Measurements from ENCODE around the gene SLCO2B1.

Gene SLCO2B1

GRCh38 chr11:75140269-75141138 lies 10.4 kb upstream of the SLCO2B1 start:
- no peak for TF ChIP-seq GATA2 (IDR thresholded peaks at IDR 0.05; ENCODE audit: low read depth, low read length)
- TF ChIP-seq GATA3 (IDR thresholded peaks at IDR 0.05; ENCODE audit: low read depth, low read length) = no peak

DNA sequence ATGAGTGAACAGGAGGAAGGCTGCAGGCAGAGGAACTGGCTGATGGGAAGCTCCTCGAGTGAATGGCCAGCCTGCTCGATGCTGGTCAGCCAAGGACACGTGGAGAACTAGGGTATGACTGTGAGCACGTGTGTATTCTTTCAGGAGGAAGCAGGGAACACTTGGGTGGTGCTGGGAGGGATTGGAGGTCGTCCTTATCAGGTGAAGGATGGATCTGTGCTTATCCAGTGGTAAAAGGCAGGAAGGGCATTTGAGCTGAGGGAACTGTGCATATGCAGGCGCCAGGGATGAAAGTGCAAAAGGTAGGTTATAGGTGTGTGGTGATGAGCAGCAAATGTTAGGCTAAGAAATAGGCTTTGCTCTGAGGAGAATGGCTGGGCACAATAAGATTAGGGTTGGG lies 9.7 kb upstream of the SLCO2B1 start:
- TF ChIP-seq GATA3 (IDR thresholded peaks at IDR 0.05; ENCODE audit: low read depth, low read length) (no peak), GATA2 (IDR thresholded peaks at IDR 0.05; ENCODE audit: low read depth, low read length) (no peak)

DNA sequence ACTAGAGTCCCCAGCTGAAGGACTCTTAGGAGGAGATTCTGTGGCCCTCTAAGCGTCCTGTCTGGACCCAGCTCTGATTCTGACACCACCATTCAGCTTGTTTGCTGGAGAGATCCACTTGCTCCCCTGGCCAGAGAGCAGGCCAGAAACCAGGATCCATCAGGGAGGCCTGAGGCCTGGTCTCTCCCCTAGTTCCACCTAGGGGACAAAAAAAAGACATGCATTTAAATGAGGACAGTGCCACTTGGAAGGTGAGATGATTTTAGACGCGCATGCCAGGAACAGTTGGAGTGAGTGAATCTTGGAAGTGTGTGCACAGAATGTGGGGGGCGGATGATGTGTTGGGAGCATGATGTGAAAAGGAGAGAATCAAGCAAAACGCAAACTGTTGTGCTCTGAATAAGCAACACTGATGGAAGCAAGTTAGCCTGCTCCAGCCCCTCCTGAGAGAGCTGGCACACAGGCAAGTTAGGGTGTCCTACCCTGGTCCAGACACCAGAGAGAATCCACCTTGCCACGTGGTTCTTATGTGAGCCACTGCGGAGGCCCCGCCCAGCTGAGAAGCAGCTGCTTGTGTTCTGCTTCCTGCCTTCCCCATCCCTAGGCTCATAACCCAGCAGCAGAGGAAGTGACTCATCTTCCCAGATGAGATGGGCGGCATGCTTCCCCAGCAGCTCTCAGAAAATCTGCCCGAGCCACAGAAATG lies 8.0 kb upstream of the SLCO2B1 start:
- TF ChIP-seq GATA3 (IDR thresholded peaks at IDR 0.05; ENCODE audit: low read depth, low read length) (no peak), GATA2 (IDR thresholded peaks at IDR 0.05; ENCODE audit: low read depth, low read length) (no peak)

DNA sequence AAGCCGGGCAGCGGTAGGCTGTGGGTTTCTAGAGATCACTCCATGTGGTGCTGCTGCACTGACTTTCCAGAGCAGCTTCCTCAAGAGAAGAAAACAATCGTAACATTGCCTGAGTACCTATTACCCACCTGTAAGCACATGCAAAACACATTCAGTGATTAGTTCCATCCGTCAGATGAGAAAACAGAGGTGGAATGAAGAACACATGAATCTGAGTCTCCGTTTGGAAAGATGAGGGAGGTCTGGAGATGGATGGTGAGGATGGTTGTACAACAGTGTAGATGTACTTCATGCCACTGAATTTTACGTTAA lies 7.5 kb upstream of the SLCO2B1 start:
- TF ChIP-seq GATA2 (IDR thresholded peaks at IDR 0.05; ENCODE audit: low read depth, low read length) = no peak
- TF ChIP-seq GATA3 (IDR thresholded peaks at IDR 0.05; ENCODE audit: low read depth, low read length) = no peak

DNA sequence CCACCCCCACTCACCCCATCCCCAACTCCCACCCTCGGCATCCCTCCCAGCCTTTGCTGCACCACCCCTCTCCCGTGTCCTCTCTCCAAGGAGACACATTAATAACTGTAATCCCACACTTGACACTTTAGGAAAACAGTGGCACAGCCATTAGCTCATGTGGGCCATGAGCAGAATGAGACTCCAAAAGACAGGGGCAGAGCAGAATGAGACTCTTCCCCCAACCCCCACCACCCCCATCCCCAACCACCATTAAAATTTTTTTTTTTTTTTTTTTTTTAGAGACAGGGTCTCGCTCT lies 6.2 kb upstream of the SLCO2B1 start:
- no peak for TF ChIP-seq GATA2 (IDR thresholded peaks at IDR 0.05; ENCODE audit: low read depth, low read length)
- TF ChIP-seq GATA3 (IDR thresholded peaks at IDR 0.05; ENCODE audit: low read depth, low read length) = no peak

DNA sequence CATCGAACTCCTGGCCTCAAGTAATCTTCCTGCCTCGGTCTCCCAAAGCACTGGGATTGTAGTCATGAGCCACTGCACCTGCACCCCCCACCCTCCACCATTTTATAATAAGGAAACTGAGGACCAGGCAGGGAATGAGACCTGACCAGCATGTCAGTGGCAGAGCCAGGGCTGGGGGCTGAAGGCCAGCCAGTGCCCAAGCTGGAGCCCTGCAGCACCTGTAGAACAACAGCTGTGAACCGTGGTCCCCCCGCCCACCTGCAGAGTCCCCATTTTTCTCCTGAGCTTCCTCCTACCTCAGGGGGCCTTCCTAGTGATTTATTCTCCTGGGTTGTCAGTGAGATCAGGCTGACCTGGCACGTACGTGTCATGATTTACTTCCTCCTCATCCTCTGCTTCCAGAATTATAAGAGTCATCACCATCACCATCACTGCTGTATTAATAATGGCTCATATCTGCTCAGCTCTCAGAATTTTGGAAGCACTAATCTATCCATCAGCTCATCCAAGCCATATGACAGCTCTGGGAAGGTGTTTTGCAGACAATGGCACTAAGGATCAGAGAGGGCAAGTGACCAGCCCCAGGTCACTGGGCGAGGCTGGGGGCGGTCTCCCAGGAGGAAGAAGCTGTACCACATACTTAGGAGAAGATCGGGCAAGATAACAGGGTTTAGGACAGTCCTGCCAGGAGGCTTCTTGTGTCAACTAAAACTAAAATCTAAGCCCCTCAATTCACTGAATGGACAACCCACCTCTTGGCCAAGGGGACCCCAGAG lies 5.5 kb upstream of the SLCO2B1 start:
- no peak for TF ChIP-seq GATA3 (IDR thresholded peaks at IDR 0.05; ENCODE audit: low read depth, low read length)
- no peak for TF ChIP-seq GATA2 (IDR thresholded peaks at IDR 0.05; ENCODE audit: low read depth, low read length)

DNA sequence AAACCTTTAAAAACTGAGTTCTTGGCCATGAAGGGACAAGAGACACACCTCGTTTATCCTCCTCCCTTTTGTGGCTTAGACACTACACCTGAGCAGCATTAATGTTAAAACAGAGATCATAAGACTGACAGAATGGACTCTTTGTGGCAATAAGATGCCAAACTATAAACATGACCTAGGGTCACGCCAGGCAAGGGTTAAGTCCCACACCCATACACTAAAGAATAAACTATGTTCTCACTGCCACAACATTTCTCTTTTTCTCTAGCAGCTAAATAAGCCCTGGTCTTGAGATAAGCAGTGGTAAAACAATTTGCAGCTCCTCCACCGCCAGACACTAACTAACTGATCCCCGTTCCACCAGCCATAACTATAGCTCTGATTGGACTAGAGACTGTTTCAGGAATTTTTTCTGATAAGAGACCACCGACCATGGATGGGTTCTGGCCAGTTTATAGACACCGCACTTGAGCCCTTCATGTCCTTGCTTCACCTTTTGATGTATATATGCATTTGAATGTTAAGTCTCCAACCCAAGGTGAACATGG lies 4.9 kb upstream of the SLCO2B1 start:
- TF ChIP-seq GATA3 (IDR thresholded peaks at IDR 0.05; ENCODE audit: low read depth, low read length) = no peak
- no peak for TF ChIP-seq GATA2 (IDR thresholded peaks at IDR 0.05; ENCODE audit: low read depth, low read length)

- TF ChIP-seq GATA2 (IDR thresholded peaks at IDR 0.05; ENCODE audit: low read depth, low read length) (no peak), GATA3 (IDR thresholded peaks at IDR 0.05; ENCODE audit: low read depth, low read length) (no peak)
Observed at GRCh38 chr11:75146711-75147110, 4.2 kb upstream of the SLCO2B1 start.

DNA sequence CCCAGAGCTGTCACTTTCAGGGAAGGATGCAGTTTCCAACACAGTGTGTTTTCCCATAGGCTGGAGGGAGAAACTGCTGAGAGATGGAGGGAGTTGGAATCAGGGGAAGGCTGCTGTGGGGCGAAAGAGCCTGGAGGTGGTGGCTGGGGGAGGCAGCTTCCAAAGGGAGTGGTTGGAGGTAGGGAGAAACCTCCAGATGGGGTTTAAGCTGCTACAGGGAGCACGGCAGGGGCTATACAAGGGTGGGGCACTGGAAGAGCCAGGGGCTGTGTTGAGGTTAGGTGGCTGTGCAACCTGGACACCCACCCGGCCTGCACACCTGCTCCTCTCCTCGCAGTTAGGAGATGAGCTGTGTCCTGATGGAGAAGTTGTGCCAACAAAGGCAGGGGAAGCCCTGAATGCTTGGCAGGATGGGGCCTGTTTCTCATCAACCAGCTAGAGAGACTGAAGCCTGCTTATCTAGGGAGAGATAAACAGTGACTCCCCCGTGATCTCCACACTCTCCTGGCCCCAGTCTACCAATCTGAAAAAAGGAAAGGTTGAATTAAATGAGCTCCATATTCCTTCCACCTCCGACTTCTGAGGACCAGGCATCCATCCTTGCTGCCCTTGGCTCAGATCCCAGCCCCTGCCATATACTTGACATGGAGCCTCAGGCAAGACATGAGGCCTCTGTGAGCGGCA lies 3.6 kb upstream of the SLCO2B1 start:
- TF ChIP-seq GATA3 (IDR thresholded peaks at IDR 0.05; ENCODE audit: low read depth, low read length) (no peak), GATA2 (IDR thresholded peaks at IDR 0.05; ENCODE audit: low read depth, low read length) (peak; percentile 80)

DNA sequence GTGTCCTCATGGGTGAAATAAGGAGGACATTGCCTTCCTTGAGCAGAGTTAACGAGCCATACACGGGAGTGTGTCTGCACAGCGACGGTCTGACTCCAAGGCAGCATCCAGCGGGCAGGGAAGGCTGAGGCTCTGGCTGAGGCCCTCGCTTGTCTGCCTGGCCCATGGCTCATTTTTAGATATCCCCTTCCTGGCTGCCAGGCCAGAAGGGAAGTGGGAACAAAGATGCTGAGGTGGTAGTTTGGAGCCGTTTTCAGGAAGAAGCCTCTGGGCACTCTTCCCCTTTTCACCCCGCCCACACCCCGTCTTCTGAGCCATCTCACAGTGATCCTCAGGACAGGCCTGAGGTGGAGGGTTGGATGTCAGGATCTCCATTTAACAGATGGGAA lies 3.0 kb upstream of the SLCO2B1 start:
- TF ChIP-seq GATA2 (IDR thresholded peaks at IDR 0.05; ENCODE audit: low read depth, low read length) = no peak
- no peak for TF ChIP-seq GATA3 (IDR thresholded peaks at IDR 0.05; ENCODE audit: low read depth, low read length)

DNA sequence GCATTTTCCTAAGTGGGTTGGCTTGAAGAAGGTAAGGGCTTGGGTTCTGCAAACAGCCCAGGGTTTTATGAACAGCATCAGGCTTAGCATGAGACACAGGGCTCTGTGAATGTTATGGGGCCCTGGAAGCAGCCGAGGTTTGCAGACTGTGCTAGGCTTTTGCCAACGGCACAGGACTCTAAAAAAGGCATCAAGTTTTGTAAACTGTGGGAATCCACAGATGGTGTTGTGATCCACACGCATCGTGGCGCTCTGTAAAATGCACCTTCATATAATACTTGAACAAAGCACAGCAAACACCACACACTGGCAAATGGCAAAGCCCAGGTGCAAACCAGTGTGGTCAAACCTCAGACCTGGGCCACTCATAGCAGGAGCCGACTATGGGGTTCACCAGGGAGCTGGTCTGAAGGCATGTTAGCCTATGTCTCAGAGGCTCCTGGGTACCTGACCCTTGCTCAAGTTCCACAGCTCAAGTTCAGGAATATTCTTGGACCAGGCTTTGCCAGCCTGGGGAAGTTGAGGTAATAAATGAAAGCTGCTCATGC lies 2.4 kb upstream of the SLCO2B1 start:
- TF ChIP-seq GATA2 (IDR thresholded peaks at IDR 0.05; ENCODE audit: low read depth, low read length) (no peak), GATA3 (IDR thresholded peaks at IDR 0.05; ENCODE audit: low read depth, low read length) (no peak)

- no peak for TF ChIP-seq GATA2 (IDR thresholded peaks at IDR 0.05; ENCODE audit: low read depth, low read length)
- no peak for TF ChIP-seq GATA3 (IDR thresholded peaks at IDR 0.05; ENCODE audit: low read depth, low read length)
Observed at GRCh38 chr11:75149766-75150465, 991 bp upstream of the SLCO2B1 start.
